Ascending aorta (tissue), 2 donors: ENCODE results near the gene COL8A1. TPM values are rescaled to one million over a fixed set of nuclear protein-coding genes. Genes with fewer than 3 reads are reported as not detected.

Experiments
- DNase-seq, 2 donors: peaks; one replicate each; pipeline ENCODE4 v3.0.0-alpha.2; 2019; ENCODE audit warnings: low spot score in 2 of 2
- H3K27ac ChIP-seq, 2 donors: fragments of 200-600 bp; sonication (generic); one replicate each; pipeline ENCODE4 v1.5.1; 2016 to 2017; ENCODE audit warnings: mild to moderate bottlenecking in 1 of 2
- H3K27me3 ChIP-seq: fragments of 200-600 bp; sonication (generic); one replicate; pipeline ENCODE4 v1.5.1; 2017
- H3K36me3 ChIP-seq, 2 donors: fragments of 200-600 bp; sonication (generic); one replicate each; pipeline ENCODE4 v1.5.1; 2016
- H3K4me1 ChIP-seq, 2 donors: fragments of 200-600 bp; sonication (generic); one replicate each; pipeline ENCODE4 v1.5.1; 2016 to 2017; ENCODE audit warnings: mild to moderate bottlenecking in 1 of 2
- H3K4me3 ChIP-seq, 2 donors: fragments of 200-600 bp; sonication (generic); one replicate each; pipeline ENCODE4 v1.5.1; 2016 to 2017; ENCODE audit warnings: mild to moderate bottlenecking in 1 of 2
- H3K9me3 ChIP-seq, 2 donors: fragments of 200-600 bp; sonication (generic); one replicate each; pipeline ENCODE4 v1.5.1; 2016
- CTCF ChIP-seq, 3 experiments: fragments of 200-600 bp in 2 of 3; fragments of 450-650 bp in 1 of 3; sonication (generic) in 2 of 3; IDR thresholded peaks; one replicate each; pipeline ENCODE4 v1.5.1; 2016 to 2019; ENCODE audit warnings: antibody characterized with exemption in 3 of 3, mild to moderate bottlenecking in 1 of 3, moderate library complexity in 1 of 3
- intact Hi-C: fragments of 100-400 bp; cut with DNase I; formaldehyde crosslinking; loops from one replicate; pipeline ENCODE4 v1.15.1; 2023
- total RNA-seq: library from RNA; depleted of rRNA; stranded (reverse); fragments of >200 nt; gene quantifications from one replicate; pipeline ENCODE4 v1.1.0, GENCODE V29; 2016

The COL8A1 gene
- total RNA-seq, 1 donor from 2014 or later = 459 TPM

- Histone ChIP-seq H3K4me1 (no peaks in the 10 kb centered on the region), H3K27ac (peak overlapping the region; percentile 10 to 40), H3K9me3 (no peaks in the 10 kb centered on the region), H3K36me3 (peaks cover 5 to 8% of the 10 kb centered on the region in 2 donors), H3K4me3 (no peak overlapping the region), H3K27me3 (no peaks in the 10 kb centered on the region)
- TF ChIP-seq CTCF (IDR thresholded peaks at IDR 0.05) = no peak
- intact Hi-C loops = no loop called here
- DNase-seq = no peak
Measured at GRCh38 chr3:99741588-99741987, 103.2 kb downstream of the COL8A1 start.

- no peak for DNase-seq
- intact Hi-C loops = loop anchor here (2.0 kb wide), 1 partner anchor 725 kb away; no protein-coding TSS in a partner anchor
- no peak overlapping the region for H3K4me3 ChIP-seq
- peak overlapping the region in 1 of 2 donors; percentile 19 for H3K27ac ChIP-seq
- peak; percentile 8 to 42 (median 34) for TF ChIP-seq CTCF (IDR thresholded peaks at IDR 0.05)
- H3K36me3 ChIP-seq = peaks cover 4 to 5% of the 10 kb centered on the region in 2 donors
- peaks cover 0 to 18% of the 10 kb centered on the region in 2 donors for H3K4me1 ChIP-seq
- no peaks in the 10 kb centered on the region for H3K27me3 ChIP-seq
- H3K9me3 ChIP-seq = no peaks in the 10 kb centered on the region
Measured at GRCh38 chr3:99747915-99748314, 109.5 kb downstream of the COL8A1 start.

GRCh38 chr3:99751649-99752048 is 113.3 kb downstream of the COL8A1 start:
- intact Hi-C loops = loop anchor here (2.0 to 10.0 kb wide), 7 partner anchors 44 to 1157 kb away; partner anchors contain the start of genes CPOX and DCBLD2
- no peak for DNase-seq
- no peak for TF ChIP-seq CTCF (IDR thresholded peaks at IDR 0.05)
- Histone ChIP-seq H3K4me3 (no peak overlapping the region), H3K27me3 (no peaks in the 10 kb centered on the region), H3K36me3 (peaks cover 0 to 5% of the 10 kb centered on the region in 2 donors), H3K9me3 (no peaks in the 10 kb centered on the region), H3K4me1 (peaks cover 0 to 34% of the 10 kb centered on the region in 2 donors), H3K27ac (peak overlapping the region; percentile 65 to 82)

GRCh38 chr3:99753268-99753975 is 115.0 kb downstream of the COL8A1 start:
- Histone ChIP-seq H3K27me3 (no peaks in the 10 kb centered on the region), H3K4me1 (peaks cover 0 to 47% of the 10 kb centered on the region in 2 donors), H3K4me3 (no peak overlapping the region), H3K9me3 (no peaks in the 10 kb centered on the region), H3K36me3 (no peaks in the 10 kb centered on the region), H3K27ac (peak overlapping the region; percentile 65 to 70)
- DNase-seq = no peak
- TF ChIP-seq CTCF (IDR thresholded peaks at IDR 0.05) = peak; percentile 48 to 87 (median 78)
- intact Hi-C loops = loop anchor here (2.0 to 10.0 kb wide), 7 partner anchors 46 to 1159 kb away; partner anchors contain the start of genes CPOX and DCBLD2

- no peaks in the 10 kb centered on the region for H3K9me3 ChIP-seq
- intact Hi-C loops = loop anchor here (5.0 to 10.0 kb wide), 4 partner anchors 504 to 1161 kb away; partner anchors contain the start of genes CPOX and DCBLD2
- no peak overlapping the region for H3K4me3 ChIP-seq
Measured at GRCh38 chr3:99755831-99756230, 117.4 kb downstream of the COL8A1 start.

More at GRCh38 chr3:99755831-99756230, 117.4 kb downstream of the COL8A1 start:
- Histone ChIP-seq H3K27ac (peak overlapping the region; percentile 56 to 79), H3K36me3 (no peaks in the 10 kb centered on the region), H3K27me3 (no peaks in the 10 kb centered on the region), H3K4me1 (peaks cover 2 to 63% of the 10 kb centered on the region in 2 donors)
- no peak for TF ChIP-seq CTCF (IDR thresholded peaks at IDR 0.05)
- no peak for DNase-seq
